KOPT-K1 (cell line): Measurements from ENCODE around the gene BICDL1.

ENCODE experiments used
- H3K27ac ChIP-seq: fragments of 200-600 bp; sonication (generic); 2 replicates; pipeline ENCODE4 v1.5.1; 2016; ENCODE audit warnings: antibody characterized with exemption, mild to moderate bottlenecking, low read depth, low read length; ENCODE audit not compliant: poor library complexity, severe bottlenecking
- H3K36me3 ChIP-seq: fragments of 200-600 bp; sonication (generic); 2 replicates; pipeline ENCODE4 v1.5.1; 2017; ENCODE audit warnings: antibody characterized with exemption, mild to moderate bottlenecking, low read length, moderate library complexity; ENCODE audit not compliant: insufficient read depth
- H3K9me3 ChIP-seq: fragments of 200-600 bp; sonication (generic); 2 replicates; pipeline ENCODE4 v1.5.1; 2017; ENCODE audit warnings: antibody characterized with exemption, low read length, mild to moderate bottlenecking; ENCODE audit not compliant: insufficient read depth, poor library complexity, severe bottlenecking

The BICDL1 gene

DNA sequence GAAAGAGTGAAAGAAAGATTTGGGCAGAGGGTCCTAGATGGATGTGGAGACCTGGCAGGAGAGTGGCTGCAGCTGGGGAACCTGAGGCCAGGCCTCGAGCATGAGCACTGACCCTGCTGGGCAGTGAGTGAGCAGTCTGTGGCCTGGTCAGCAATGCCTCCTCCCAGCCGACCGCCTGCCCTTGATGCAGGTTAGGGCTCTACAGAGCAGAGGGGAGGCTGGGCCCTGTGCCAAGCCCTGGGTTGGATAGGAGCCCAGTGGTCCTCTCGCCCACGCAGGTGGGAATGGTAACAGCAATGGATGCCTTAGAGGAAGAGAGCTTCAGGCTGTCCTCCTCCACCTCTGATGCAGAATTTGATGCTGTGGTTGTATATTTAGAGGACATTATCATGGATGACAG lies 67.7 kb downstream of the BICDL1 start:
- Histone ChIP-seq H3K36me3 (no peaks in the 10 kb centered on the region), H3K9me3 (no peaks in the 10 kb centered on the region), H3K27ac (no peak overlapping the region)

DNA sequence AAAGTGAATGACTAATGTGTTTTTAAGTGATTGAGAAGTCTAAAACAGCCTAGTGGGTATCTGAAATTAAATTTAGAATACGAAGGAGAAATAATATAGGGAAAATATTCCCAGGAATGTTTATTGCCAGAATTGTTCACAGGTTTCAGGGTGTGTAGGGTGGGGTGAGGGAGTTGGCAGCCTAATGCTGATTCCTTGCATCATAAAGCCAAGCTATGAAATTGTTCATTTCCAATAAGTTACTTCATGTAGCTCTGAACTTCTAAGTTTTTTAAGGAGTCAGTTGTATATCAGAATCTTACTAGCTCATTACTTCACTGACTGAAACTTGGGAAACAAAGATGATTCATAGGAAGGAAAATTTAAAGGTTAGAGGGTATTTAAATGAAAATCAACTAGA lies 71.2 kb downstream of the BICDL1 start:
- H3K27ac ChIP-seq: no peak overlapping the region
- no peaks in the 10 kb centered on the region for H3K36me3 ChIP-seq
- no peaks in the 10 kb centered on the region for H3K9me3 ChIP-seq

DNA sequence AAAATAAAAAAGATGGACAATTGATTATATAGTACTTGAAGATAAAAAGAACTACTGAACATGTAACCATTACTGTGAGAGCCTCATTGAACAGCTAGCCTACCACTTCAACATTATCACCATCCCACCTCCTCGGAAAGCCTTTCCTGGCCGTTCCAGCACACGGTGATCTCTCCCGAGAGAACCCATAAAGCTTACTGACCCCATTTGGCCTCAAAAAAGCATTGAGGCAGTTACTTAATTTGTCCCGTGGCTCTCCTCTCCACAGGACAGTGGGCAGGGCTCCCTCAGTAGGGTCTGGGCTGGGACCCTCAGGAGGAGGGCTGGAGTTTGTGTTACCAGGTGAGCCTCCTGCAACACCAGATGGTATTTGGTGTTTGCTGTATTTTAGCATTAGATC lies 71.7 kb downstream of the BICDL1 start:
- Histone ChIP-seq H3K9me3 (no peaks in the 10 kb centered on the region), H3K36me3 (no peaks in the 10 kb centered on the region), H3K27ac (no peak overlapping the region)

DNA sequence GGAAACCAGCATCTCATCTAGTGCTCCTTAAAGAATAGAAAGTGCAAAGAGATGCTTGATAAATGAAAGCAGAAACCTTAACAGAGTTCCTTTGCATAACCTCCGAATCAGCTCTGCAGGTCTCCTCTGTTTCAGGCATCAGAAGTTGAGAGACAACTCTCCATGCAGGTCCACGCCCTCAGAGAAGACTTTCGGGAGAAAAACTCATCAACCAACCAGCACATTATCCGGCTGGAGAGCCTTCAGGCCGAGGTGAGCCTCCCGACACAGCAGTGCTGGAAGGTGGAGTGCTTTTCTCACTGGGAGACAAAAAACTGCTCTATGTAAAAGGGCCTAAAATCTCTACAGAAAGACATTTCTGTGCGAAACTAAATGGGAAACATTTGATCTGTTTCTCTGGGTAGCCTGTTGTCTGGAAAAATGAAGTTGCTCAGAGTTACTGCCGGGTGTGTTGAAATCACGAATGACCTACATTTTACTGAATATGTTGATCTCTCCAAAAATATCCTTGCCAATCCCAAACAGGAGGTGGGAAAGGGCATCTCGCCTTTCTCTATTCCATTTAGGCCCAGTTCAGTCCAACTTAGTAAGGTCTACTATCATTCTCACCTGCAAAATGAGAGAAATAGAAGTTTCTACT lies 72.7 kb downstream of the BICDL1 start:
- Histone ChIP-seq H3K27ac (no peak overlapping the region), H3K9me3 (no peaks in the 10 kb centered on the region), H3K36me3 (no peaks in the 10 kb centered on the region)

DNA sequence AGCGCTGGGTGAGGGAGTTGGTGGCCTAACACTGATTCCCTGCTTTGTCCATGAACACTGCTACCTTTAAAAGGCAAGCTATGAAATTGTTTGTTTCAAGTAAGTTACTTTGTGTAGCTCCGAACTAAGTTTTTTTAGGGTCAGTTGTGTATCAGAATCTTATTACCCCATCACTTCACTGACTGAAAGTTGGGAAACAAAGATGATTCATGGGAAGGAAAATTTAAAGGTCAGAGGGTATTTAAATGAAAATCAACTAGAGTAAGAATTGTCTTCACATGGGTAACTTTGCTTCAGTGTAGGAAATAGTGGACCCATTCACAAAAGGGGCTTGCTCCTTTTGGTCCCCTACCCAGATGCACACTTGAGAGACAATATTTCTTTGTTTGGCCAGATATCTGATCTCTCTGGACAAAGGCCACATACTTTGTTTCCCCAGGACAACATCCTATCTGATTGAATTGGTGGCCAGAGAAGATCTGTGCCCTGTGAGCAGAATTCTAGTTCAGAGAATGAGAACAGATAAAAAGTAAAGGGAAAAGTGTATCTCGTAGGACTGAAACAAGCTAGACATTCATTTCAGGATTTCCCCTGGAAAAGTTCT lies 74.0 kb downstream of the BICDL1 start:
- Histone ChIP-seq H3K27ac (no peak overlapping the region), H3K9me3 (no peaks in the 10 kb centered on the region), H3K36me3 (no peaks in the 10 kb centered on the region)

DNA sequence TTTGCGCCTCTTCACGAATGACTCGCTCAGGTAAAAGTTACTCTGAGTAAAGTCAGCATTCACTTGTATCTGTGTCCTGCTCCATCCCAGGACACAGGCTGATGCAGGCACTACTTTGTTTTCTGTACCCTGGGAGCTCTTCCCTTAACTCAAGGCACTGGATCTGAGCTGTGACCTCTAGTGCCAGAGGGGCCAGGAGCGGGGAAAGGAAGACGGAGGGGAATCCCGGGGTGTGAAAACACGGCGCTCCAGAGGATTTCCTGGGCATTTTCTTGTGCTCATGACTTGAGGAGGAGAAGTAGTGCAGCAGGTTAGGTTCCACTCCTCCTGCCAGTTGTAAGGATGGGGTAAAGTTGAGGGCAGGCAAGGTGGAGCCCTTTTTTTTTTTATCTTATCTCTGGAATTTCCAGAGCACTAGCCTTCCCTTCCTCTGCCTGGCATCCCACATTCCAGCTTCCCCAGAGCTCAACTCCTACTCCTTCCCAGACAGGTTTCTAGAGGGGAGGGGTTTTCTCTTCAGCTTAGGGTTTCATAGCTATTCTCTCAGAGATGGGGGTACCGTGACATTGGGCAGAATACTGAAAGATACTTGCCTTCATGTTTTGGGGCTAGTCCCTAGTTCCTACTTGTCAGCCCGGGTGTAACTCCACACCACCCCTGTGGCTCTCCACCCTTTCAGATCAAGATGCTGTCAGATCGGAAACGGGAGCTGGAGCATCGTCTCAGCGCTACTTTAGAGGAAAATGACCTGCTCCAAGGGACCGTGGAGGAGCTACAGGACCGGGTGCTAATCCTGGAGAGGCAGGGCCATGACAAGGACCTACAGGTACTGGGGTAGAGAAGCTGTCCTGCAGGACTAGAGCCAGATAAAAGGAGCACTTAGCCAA lies 75.3 kb downstream of the BICDL1 start:
- no peaks in the 10 kb centered on the region for H3K9me3 ChIP-seq
- no peaks in the 10 kb centered on the region for H3K36me3 ChIP-seq
- no peak overlapping the region for H3K27ac ChIP-seq

DNA sequence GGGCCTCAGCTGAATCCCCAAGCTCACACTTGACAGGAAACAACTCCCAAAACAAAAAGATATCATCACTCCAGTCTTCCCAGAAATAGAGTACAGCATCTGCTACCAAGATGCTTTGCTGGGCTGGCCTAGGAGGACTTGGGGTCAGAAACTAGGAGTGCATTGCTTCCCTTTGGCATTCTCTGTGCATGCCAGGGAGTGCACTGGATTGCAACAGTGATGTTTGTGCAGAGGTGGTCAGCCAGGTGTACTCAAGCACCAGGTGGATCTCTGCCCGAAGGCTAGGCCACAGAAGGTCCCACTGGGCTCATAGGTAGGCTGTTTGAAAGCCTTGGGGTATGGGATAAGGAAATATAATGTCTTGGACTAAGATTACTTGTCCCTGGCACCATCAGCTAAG lies 76.4 kb downstream of the BICDL1 start:
- no peak overlapping the region for H3K27ac ChIP-seq

DNA sequence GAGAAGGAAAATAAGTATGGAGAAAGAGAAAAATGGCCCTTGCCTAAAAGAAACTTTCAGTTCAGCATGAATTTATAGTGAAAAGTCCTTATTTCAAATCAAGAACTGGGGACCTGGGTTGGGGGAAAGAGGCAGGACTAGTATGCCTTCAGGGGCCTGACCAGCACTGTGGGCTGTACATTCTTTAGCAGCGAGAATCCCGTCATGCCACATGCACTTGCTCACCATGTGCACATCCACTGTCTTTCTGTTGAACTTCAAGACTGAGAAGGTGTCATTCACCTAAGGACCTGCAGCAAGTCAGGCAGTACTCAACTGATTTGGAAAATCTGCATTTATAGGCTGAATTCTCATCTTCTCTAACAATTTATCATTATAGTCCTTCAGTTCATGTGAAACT lies 77.3 kb downstream of the BICDL1 start:
- Histone ChIP-seq H3K36me3 (no peaks in the 10 kb centered on the region), H3K9me3 (no peaks in the 10 kb centered on the region), H3K27ac (no peak overlapping the region)

More for the DNA sequence above, 76.4 kb downstream of the BICDL1 start:
- Histone ChIP-seq H3K36me3 (no peaks in the 10 kb centered on the region), H3K9me3 (no peaks in the 10 kb centered on the region)

DNA sequence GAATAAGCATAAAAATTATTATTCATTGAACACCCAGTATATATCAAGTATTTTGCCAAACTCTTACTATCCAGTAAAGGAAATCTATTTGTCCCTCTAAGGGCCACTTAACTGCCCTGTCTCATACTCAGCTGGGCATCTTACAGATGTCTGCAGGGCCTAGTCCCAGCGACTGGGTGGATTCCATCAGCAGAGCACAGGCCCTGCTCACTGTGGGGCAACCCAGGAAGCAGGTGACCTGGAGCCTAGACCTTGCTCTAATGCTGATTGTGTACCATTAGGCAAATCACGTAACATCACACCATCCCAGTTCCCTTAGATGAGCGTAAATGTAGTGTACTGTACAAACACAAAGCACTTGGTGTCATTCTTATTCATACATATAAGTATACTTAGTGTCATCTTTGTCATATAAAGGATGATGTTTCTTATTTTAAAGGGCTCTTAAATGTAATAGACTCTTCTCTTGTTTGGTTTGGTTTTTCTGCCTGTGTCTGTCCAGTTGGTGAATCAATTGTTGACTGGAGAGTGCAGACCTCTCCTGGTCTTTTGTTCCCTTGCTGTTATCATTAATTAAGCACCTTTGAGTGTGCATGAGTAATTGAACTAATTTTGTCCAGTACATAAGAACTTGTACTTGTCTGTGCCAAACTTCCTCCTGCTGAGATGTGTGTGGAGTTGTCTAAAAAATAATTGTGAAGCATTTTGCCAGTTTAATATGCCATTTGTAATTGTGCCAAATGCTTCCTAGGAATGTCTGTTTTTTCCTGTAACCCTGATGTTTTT lies 78.2 kb downstream of the BICDL1 start:
- H3K9me3 ChIP-seq: no peaks in the 10 kb centered on the region
- H3K27ac ChIP-seq: no peak overlapping the region
- 0 out of 2 replicates have a peak, but pooled peaks cover 9% of the 10 kb centered on the region for H3K36me3 ChIP-seq

DNA sequence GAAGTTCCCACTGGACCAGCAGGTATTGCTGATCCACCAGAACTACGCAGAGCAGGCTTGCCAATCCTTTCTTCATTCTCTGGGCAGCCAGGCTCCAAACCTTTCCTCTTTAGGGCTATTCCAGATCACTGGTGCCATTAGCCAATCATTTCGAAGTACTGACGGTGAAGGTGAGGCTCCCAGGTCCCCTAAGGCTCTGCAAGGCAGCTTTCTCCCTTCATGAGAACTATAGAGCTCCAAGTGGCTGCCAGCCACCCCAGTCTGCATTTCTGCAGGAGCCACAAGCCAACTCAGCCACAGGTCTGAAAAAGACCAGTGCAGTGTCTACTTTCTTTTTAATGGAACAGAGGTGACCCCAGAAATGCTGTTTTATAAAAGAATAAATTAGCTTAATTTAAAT lies 78.9 kb downstream of the BICDL1 start:
- H3K36me3 ChIP-seq: 0 out of 2 replicates have a peak, but pooled peaks cover 9% of the 10 kb centered on the region
- no peaks in the 10 kb centered on the region for H3K9me3 ChIP-seq
- H3K27ac ChIP-seq: no peak overlapping the region

DNA sequence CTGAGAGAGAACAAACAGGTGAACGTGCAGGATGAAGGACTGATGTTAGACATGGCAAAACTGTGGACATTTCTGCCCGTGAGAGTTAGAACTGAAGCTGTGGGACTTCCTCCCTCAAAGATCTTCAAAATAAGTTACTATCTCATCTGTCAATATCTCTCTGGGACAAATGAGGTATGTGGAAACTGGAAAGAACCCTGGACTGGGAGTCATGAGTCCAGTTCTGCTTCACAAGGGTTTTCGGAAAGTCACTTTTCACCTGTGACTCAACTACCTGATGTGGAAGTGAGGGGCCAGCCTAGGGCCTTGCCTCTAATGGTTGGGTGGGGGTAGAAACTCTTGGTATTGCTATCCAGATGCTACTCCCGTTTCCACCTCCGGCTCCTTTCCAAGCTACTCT lies 80.2 kb downstream of the BICDL1 start:
- H3K36me3 ChIP-seq: 0 out of 2 replicates have a peak, but pooled peaks cover 9% of the 10 kb centered on the region
- no peak overlapping the region for H3K27ac ChIP-seq
- H3K9me3 ChIP-seq: no peaks in the 10 kb centered on the region

DNA sequence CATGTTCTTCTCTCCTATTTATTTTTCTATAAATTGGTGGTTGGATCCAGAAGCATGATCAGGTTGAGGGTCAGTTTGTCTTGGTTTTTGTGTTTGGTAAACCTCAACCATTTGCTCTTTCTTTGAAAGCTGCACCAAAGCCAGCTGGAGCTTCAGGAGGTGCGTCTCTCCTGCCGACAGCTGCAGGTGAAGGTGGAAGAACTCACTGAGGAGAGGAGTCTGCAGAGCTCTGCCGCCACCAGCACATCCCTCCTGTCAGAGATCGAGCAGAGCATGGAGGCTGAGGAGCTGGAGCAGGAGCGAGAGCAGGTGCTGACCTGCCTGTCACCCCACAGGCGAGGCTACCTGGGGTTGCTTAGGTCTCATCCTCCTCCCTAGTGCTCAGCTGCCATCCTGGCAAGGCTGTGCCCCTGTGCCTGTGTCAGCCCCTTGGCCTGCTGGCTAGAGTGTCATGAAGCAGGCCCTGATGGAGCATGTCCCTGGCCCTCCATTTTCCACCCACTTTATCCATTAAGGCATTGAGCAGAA lies 82.5 kb downstream of the BICDL1 start:
- Histone ChIP-seq H3K36me3 (0 out of 2 replicates have a peak, but pooled peaks cover 9% of the 10 kb centered on the region), H3K9me3 (no peaks in the 10 kb centered on the region), H3K27ac (no peak overlapping the region)

DNA sequence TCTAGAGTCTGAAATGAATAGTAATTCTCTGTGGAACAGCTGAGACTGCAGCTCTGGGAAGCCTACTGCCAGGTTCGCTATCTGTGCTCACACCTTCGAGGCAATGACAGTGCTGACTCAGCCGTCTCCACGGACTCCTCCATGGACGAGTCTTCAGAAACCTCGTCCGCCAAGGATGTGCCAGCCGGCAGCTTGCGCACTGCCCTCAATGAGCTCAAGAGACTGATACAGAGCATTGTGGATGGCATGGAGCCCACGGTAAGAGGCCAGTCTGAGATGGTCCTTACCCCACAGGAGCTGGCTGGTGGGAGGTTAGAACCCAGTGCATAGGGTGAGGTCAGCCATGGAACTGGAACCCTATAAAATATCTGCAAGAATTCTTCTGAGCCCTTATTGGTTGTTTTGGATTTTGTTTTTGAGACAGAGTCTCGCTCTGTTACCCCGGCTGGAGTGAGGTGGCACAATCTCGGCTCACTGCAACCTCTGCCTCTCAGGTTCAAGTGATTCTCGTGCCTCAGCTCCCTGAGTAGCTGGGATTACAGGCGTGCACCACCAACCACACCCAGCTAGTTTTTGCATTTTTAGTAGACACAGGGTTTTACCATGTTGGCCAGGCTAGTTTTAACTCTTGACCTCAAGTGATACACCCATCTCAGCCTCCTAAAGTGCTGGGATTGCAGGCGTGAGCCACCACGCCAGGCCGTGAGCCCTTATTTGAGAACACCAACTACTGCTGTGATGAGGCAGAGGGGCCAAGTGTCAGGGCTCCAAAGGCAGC lies 83.6 kb downstream of the BICDL1 start:
- no peaks in the 10 kb centered on the region for H3K9me3 ChIP-seq
- H3K36me3 ChIP-seq: 0 out of 2 replicates have a peak, but pooled peaks cover 9% of the 10 kb centered on the region
- H3K27ac ChIP-seq: no peak overlapping the region

DNA sequence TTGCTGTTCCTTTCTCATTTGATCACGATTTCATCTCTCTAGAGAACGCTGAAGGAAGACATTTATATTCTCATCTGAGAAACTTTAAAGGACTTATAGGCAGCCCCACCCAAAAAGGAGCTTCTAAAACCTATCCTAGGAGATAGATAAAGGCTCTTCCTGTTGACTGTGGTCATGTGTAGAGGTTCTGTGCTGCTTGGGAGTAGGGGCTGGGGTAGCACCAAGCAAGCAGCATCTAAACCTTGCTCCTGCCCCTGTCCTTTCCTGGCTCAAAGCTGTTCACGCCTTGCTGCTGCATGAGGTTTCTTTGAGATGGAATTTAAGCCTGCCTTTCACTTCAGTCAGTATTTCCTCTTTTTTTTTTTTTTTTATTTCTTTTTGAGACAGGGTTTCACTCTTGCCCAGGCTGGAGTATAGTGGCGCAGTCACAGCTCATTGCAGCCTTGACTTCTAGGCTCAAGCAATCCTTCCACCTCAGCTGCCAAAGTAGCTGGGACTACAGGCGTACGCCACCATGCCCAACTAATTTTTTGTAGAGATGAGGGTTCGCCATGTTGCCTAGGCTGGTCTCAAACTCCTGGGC lies 86.1 kb downstream of the BICDL1 start:
- Histone ChIP-seq H3K27ac (no peak overlapping the region), H3K9me3 (no peaks in the 10 kb centered on the region), H3K36me3 (0 out of 2 replicates have a peak, but pooled peaks cover 9% of the 10 kb centered on the region)
